GM12875 (cell line): ENCODE data around the gene ACSL6.

Experiments
- H3K4me3 ChIP-seq: one replicate; pipeline ENCODE4 v1.5.1; 2011; ENCODE audit warnings: low read depth, low read length, control low read depth
- CTCF ChIP-seq: IDR thresholded peaks from 2 replicates; pipeline ENCODE4 v1.5.1; 2011; ENCODE audit warnings: low read depth, mild to moderate bottlenecking, control low read depth, inconsistent platforms, low read length, moderate library complexity, borderline replicate concordance; ENCODE audit not compliant: insufficient read depth

ACSL6 gene

DNA sequence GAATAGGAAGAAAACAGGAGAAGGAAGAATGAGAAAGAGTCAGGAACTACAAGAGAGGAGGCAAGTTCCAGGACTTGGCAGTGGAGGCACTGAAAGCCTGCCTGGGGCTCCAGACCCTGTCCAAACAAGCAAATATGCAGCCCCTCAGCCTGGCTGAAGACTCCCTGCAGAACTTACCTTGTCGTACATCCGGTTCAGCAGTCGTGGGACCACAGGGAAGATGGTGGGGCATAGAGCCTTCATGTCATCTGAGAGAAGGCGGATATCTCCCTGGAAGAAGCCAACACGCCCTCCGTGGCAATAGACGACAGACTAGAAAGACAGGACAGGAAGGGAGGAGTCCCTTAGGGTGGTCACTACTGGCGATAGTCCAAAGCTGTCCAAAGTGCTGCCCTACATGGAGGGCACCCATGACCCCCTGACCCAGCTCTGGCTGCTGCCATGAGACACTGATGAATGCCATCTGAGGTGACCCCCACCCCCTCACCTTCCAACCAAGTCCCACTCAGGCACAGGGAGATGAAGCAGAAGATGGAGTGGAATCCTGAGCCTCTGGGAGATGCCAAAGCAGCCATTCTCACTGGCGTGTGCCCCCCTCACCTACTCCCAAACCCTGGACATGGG lies 38.3 kb downstream of the ACSL6 start:
- no peak overlapping the region for H3K4me3 ChIP-seq
- no peak for TF ChIP-seq CTCF

- no peak overlapping the region for H3K4me3 ChIP-seq
- TF ChIP-seq CTCF: no peak
These were observed 43.0 kb downstream of the ACSL6 start for GRCh38 chr5:131968396-131968954.

GRCh38 chr5:131966551-131966950 lies 44.9 kb downstream of the ACSL6 start:
- no peak for TF ChIP-seq CTCF

GRCh38 chr5:131965826-131966415 lies 45.5 kb downstream of the ACSL6 start:
- H3K4me3 ChIP-seq: no peak overlapping the region
- TF ChIP-seq CTCF: no peak

More at GRCh38 chr5:131966551-131966950, 44.9 kb downstream of the ACSL6 start:
- no peak overlapping the region for H3K4me3 ChIP-seq

DNA sequence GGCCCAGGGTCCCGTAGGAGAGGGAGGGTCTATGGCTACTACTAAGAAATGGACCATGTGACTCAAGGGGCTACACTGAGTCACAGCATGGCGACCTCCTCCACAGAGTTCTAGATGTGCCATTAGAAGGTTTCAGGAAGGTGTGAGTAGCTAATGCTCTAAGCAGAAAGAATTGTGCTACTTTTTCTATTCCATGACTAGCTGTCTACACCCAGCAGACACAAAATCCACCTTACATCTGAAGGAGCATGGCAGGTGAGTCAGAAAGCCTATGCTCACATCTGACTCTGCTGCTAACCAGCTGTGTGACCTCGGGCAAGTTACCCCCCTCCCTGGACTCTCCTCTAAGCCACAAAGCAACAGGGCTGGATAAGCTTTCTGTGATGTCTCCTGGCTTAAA lies 51.6 kb downstream of the ACSL6 start:
- no peak overlapping the region for H3K4me3 ChIP-seq
- TF ChIP-seq CTCF: no peak

GRCh38 chr5:131959136-131959535 lies 52.3 kb downstream of the ACSL6 start:
- no peak overlapping the region for H3K4me3 ChIP-seq
- no peak for TF ChIP-seq CTCF
